GM21786 (cell line): ENCODE data around the gene IGFBP2.
"Not testable (repeated sequence)": the region's sequence is repeated elsewhere in the genome, so short reads cannot be mapped to it uniquely, and the experiment has no call there.

Source experiments
- ATAC-seq: cut with Tn5 transposase; IDR thresholded peaks from one replicate; pipeline ENCODE4 v1.9.1; 2021; ENCODE audit not compliant: unreplicated experiment

The IGFBP2 gene, protein sequence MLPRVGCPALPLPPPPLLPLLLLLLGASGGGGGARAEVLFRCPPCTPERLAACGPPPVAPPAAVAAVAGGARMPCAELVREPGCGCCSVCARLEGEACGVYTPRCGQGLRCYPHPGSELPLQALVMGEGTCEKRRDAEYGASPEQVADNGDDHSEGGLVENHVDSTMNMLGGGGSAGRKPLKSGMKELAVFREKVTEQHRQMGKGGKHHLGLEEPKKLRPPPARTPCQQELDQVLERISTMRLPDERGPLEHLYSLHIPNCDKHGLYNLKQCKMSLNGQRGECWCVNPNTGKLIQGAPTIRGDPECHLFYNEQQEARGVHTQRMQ

GRCh38 chr2:216632952-216633615 lies at the start of gene IGFBP2:
TSS of gene IGFBP2 (plus strand) at chr2:216633420. CDS start at chr2:216633524, 104 bp downstream.
- peak; percentile 35 for ATAC-seq

DNA sequence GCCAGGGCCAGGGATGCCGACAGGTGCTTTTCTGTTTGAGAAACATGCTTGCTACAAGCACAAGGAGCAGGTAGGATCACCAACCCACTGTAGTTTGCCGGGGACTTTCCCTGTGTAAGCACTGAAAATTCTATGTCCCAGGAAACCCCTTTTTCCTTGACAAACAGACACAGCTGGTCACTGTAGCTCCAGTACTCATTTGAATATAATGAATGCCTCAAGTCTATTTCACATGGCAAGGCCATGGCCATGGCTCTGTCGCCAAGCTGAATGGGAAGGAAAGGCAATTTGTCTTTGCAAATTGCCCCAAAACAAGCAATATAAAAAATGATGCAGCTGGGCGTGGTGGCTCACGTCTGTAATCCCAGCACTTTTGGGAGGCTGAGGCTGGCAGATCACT lies 49.6 kb upstream of the IGFBP2 start:
- ATAC-seq: no peak

DNA sequence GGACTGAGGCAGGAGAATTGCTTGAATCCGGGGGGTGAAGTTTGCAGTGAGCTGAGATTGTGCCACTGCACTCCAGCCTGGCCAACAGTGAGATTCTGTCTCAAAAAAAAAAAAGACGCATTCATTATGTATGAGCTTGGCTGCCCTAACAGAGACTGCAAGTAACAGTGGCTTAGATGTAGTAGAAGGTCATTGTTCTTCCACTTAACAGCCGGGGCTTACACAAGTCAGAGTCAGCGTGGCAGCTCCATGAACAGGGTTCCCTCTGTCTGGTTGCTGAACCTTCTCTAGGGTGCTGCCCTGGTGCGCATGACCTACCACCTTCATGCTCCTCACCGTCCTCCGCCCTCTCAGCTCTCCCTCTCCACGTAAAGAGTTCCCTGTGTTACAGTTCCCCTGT lies 49.1 kb upstream of the IGFBP2 start:
- no peak for ATAC-seq

DNA sequence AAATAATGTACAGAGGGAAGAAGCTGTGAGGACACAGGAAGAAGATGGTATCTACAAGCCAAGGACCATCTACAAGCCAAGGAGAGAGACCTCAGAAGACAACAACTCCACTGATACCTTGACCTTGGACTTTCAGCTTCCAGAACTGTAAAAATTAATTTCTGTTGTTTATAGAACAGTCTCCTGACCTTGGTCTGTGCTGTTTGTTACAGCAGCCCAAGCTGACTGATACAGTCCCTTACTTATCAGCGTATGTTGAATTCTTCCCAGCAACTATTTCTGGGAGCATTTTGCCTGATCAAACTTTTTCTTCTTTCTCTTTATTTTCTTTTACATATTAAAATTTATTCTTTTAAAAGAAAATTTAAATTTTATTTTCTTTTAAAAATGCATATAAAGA lies 47.8 kb upstream of the IGFBP2 start:
- ATAC-seq: no peak

GRCh38 chr2:216588861-216589710 lies 44.1 kb upstream of the IGFBP2 start:
- no peak for ATAC-seq

DNA sequence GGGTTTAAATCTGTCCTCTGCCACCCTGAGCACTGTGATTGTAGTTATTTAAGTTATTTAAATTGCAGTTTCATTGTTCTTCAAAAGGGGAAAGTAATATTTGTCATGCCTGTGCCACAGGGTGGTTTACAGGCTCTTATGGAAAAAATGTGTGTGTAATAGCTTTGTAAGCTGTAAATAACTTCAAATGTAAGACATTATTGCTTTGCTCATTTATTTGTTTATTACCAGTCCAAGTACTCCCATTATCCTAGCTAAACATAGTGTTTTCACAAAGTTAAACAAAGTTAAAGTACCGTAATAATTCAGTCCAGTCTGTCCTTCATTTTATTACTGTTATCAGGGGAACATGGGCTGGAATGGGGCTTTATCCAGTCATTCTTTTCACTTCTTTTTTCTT lies 43.4 kb upstream of the IGFBP2 start:
- ATAC-seq: no peak

DNA sequence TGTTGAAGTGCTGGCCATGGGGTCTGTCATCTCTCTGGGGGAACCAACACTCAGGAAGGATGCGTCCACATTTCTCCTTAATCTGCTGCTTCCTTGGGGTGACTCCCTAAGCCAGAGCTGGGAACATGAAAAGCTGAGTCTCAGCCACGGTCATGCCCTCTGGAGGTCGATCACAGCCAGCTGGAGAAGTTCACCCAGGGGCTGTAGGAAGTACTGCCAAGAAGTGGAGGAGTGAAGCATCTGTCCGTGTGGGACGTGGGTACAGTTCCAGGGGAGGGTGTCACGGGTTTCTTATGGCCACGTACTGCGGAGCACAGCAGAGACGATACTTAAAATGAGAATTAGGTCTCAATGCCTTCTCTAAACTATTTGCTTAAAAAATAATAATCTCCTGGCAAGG lies 42.4 kb upstream of the IGFBP2 start:
- ATAC-seq: no peak

- no peak for ATAC-seq
Measured at GRCh38 chr2:216591480-216591879, 41.7 kb upstream of the IGFBP2 start.

DNA sequence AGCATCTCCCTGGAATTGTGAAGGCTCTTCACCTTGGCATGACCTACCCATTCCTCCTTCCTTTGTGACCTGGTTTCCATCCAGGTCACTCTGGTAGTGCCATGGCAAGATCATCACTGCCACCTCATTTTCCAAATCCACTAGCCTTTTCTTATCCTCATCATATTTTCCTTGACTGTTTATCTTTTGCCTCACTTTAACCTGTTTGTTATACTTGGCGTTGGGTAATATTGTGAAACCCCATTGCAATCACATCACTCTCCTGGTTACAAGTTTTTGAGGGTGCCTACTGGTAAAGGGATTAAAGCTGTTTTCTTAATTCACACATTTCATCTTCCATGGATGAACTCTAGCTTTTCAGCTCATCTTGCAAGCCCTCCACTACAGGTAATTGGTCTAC lies 39.1 kb upstream of the IGFBP2 start:
- no peak for ATAC-seq

DNA sequence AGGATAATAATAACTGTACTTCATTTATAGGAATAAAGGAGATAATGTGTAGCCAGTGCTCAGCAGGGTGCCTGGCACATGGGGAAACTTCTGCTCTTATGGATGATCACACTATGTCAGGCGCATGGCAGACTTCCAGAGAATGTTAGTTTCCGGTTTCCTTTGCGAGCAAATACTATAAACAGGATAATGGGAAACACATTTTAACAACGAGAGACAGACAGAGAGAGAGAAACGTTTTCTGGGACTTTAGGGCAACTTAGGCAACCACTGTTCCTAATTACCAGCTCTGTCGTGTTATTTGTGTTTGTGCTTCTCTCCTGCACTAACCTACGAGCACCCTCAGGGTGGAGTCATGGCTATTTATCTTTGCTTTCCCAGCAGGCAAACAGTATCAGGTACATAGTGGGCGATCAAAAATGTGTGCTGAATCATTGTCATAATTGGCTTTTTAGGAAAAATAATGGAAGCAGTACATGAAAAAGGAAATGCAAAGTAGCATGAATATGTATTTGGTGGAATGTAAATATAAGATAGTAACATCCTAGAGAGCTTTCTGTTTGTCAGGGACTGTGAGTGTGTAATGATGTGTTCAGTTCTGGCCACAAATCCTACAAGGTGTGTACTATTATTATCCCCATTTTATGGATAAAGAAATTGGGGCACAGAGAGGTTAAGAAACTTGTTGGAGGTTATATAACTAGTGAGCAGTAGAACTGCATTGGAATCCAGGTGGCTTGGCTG lies 36.8 kb upstream of the IGFBP2 start:
- ATAC-seq: no peak

- ATAC-seq: no peak
Measured at GRCh38 chr2:216596980-216597509, 36.2 kb upstream of the IGFBP2 start.

DNA sequence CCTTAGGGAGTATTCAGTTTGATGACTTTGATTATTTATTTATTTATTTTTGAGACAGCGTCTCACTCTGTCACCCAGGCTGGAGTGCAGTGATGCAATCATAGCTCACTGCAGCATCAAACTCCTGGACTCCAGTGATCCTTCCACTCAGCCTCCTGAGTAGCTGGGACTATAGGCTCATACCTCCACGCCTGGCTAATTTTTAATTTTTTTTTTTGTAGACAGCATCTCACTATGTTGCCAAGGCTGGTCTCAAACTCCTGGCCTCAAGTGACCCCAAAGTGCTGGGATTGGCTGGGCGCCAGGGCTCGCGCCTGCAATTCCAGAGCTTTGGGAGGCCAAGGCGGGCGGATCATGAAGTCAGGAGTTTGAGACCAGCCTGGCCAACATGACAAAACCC lies 35.4 kb upstream of the IGFBP2 start:
- ATAC-seq: not testable (repeated sequence)

DNA sequence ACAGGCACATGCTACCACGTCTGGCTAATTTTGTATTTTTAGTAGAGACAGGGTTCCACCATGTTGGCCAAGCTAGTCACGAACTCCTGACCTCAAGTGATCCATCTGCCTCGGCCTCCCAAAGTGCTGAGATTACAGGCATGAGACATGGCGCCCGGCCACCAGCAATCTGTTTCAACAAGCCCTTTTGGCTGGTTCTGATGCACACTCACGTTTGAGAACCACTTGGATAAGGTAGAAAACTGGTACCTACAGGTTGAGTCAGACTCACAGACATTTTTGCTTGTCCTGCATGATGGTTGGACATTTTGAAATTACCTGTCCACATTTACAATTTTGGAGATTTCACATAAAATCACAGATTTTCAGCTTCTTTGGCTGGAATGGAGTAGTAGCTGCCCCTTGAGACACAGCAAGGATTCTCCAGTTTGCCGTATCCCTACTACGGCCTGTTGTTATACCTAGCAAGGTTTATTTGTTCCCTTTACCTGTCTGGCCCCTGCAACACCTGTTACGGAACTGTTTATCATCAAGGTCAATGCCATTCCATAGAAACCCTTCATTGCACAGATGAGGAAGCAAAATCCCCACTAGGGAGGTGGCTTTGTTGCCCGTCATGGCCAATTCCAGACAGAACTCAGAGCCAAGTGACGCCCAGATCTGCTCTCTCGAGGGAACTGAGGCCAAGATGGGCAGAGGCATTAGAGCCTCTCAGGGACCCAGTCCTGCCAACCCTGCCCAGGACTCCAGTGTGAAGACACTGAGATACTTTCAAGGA lies 31.4 kb upstream of the IGFBP2 start:
- ATAC-seq: no peak

- no peak for ATAC-seq
Measured at GRCh38 chr2:216603010-216603883, 30.0 kb upstream of the IGFBP2 start.

GRCh38 chr2:216603884-216604245 lies 29.4 kb upstream of the IGFBP2 start:
- no peak for ATAC-seq

DNA sequence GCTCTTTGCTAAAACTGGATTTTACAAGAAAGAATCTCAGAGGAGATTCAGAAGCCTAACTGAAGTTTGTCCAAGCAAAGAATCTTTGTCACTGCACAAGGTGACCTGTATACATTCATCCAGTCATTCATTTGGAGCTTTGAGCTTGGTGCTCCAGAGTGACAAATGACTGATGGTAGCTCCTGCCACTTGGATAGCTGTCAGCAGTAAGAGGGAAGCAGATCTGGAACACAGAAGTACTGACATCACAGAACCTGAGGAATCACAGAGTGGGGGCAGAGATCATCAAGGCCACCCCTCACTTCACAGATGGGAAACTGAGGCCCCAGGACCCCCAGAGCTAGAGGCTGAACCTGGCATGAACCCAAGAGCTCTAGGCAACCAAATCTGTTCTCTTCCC lies 28.8 kb upstream of the IGFBP2 start:
- no peak for ATAC-seq

GRCh38 chr2:216606551-216607276 lies 26.5 kb upstream of the IGFBP2 start:
- peak; percentile 97 for ATAC-seq

GRCh38 chr2:216607277-216607560 lies 26.0 kb upstream of the IGFBP2 start:
- no peak for ATAC-seq

DNA sequence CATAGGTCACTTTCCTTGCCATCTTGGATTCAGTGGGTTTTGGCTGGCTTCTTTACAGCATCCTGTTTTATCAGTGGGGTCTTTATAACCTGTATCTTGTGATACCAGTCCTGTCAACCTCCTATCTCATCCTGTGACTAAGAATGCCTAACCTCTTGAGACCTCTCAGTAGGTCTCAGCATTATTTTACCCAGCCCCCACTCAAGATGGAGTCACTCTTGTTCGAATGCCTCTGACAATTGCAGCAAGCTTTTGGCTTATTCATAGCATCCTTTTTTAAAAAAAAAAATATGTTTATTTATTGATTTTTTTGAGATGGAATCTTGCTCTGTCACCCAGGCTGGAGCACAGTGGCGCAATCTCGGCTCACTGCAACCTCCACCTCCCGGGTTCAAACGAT lies 24.7 kb upstream of the IGFBP2 start:
- no peak for ATAC-seq
